Neuronal stem cell (in vitro differentiated cells): Measurements from ENCODE around the gene MGAT4B.

ENCODE experiments used
- DNase-seq: peaks from one replicate; pipeline ENCODE4 v3.0.0-alpha.2; 2013; ENCODE audit warnings: low spot score
- H2AFZ ChIP-seq: one replicate; pipeline ENCODE4 v1.6.1; 2013; ENCODE audit warnings: mild to moderate bottlenecking, low read length, inconsistent platforms
- H2AK5ac ChIP-seq: 2 replicates; pipeline ENCODE4 v1.6.1; 2013; ENCODE audit warnings: low read depth, mild to moderate bottlenecking, inconsistent platforms, low read length, moderate library complexity, mixed read lengths
- H2BK120ac ChIP-seq: 2 replicates; pipeline ENCODE4 v1.6.1; 2013; ENCODE audit warnings: low read depth, mild to moderate bottlenecking, inconsistent platforms, low read length, moderate library complexity, mixed read lengths
- H2BK12ac ChIP-seq: one replicate; pipeline ENCODE4 v1.6.1; 2013; ENCODE audit warnings: low read length, inconsistent platforms
- H2BK15ac ChIP-seq: 2 replicates; pipeline ENCODE4 v1.6.1; 2013; ENCODE audit warnings: mild to moderate bottlenecking, low read length, inconsistent platforms, mixed read lengths
- H2BK5ac ChIP-seq: one replicate; pipeline ENCODE4 v1.6.1; 2013; ENCODE audit warnings: inconsistent platforms, mild to moderate bottlenecking, low read length, moderate library complexity
- H3K14ac ChIP-seq: one replicate; pipeline ENCODE4 v1.6.1; 2013; ENCODE audit warnings: low read length, inconsistent platforms
- H3K18ac ChIP-seq: 2 replicates; pipeline ENCODE4 v1.6.1; 2013; ENCODE audit warnings: low read length, inconsistent platforms
- H3K23ac ChIP-seq: 2 replicates; pipeline ENCODE4 v1.6.1; 2013; ENCODE audit warnings: low read depth, mild to moderate bottlenecking, mixed read lengths, low read length, inconsistent platforms; ENCODE audit not compliant: poor library complexity
- H3K27ac ChIP-seq: replicated peaks from 3 replicates; pipeline ENCODE4 v1.5.1; 2013; ENCODE audit warnings: low read length, inconsistent platforms
- H3K27me3 ChIP-seq, 3 experiments: 2 replicates each; pipeline ENCODE4 v1.6.1; 2013; ENCODE audit warnings: low read length in 3 of 3, mild to moderate bottlenecking in 2 of 3, inconsistent platforms in 1 of 3, low read depth in 1 of 3, mixed read lengths in 1 of 3, moderate library complexity in 1 of 3; ENCODE audit not compliant: control insufficient read depth in 3 of 3, insufficient read depth in 3 of 3
- H3K36me3 ChIP-seq, 2 donors: replicated peaks in 1 of 2; 2 replicates each; pipeline ENCODE4 v1.6.1; 2013; ENCODE audit warnings: low read length in 2 of 2; ENCODE audit not compliant: control insufficient read depth in 2 of 2, insufficient read depth in 2 of 2
- H3K4ac ChIP-seq: 2 replicates; pipeline ENCODE4 v1.6.1; 2013; ENCODE audit warnings: inconsistent platforms, mild to moderate bottlenecking, low read length, moderate library complexity
- H3K4me1 ChIP-seq, 2 donors: 1 replicate in 1 of 2; 2 replicates in 1 of 2; pipeline ENCODE4 v1.6.1; 2013; ENCODE audit warnings: low read length in 2 of 2, low read depth in 1 of 2; ENCODE audit not compliant: control insufficient read depth in 2 of 2, insufficient read depth in 1 of 2
- H3K4me2 ChIP-seq: one replicate; pipeline ENCODE4 v1.6.1; 2013; ENCODE audit warnings: mild to moderate bottlenecking, low read length, inconsistent platforms; ENCODE audit not compliant: insufficient read depth, poor library complexity, severe bottlenecking
- H3K4me3 ChIP-seq, 2 donors: 2 replicates each; pipeline ENCODE4 v1.5.1; 2013; ENCODE audit warnings: low read length in 2 of 2, mild to moderate bottlenecking in 2 of 2, inconsistent platforms in 1 of 2, moderate library complexity in 1 of 2
- H3K79me1 ChIP-seq: one replicate; pipeline ENCODE4 v1.6.1; 2013; ENCODE audit warnings: low read depth, mild to moderate bottlenecking, inconsistent platforms, low read length, moderate library complexity
- H3K9ac ChIP-seq: one replicate; pipeline ENCODE4 v1.6.1; 2013; ENCODE audit warnings: mild to moderate bottlenecking, low read depth, low read length, inconsistent platforms; ENCODE audit not compliant: poor library complexity
- H3K9me3 ChIP-seq, 2 donors: replicated peaks in 1 of 2; 2 replicates each; pipeline versions ENCODE3 to v1.6.1; 2013; ENCODE audit warnings: low read length in 2 of 2, mild to moderate bottlenecking in 2 of 2, inconsistent platforms in 1 of 2, low read depth in 1 of 2, mixed read lengths in 1 of 2, moderate library complexity in 1 of 2; ENCODE audit not compliant: control insufficient read depth in 2 of 2, insufficient read depth in 1 of 2
- H4K8ac ChIP-seq: one replicate; pipeline ENCODE4 v1.6.1; 2013; ENCODE audit warnings: low read depth, mild to moderate bottlenecking, inconsistent platforms, low read length, moderate library complexity
- H4K91ac ChIP-seq: one replicate; pipeline ENCODE4 v1.6.1; 2013; ENCODE audit warnings: low read length, low read depth, mild to moderate bottlenecking, inconsistent platforms; ENCODE audit not compliant: poor library complexity
- WGBS, 2 donors: extraction: QIAGEN DNeasy Blood & Tissue Kit; methylation state at CpG; one replicate each; pipeline ENCODE4 v1.1.7; 2013; ENCODE audit warnings: missing lambda C conversion rate in 2 of 2, mixed read lengths in 1 of 2; ENCODE audit not compliant: insufficient read length in 2 of 2, insufficient replicate concordance in 1 of 2; ENCODE audit errors: extremely low coverage in 2 of 2; 5-methylcytosine and 5-hydroxymethylcytosine counted together

MGAT4B gene

DNA sequence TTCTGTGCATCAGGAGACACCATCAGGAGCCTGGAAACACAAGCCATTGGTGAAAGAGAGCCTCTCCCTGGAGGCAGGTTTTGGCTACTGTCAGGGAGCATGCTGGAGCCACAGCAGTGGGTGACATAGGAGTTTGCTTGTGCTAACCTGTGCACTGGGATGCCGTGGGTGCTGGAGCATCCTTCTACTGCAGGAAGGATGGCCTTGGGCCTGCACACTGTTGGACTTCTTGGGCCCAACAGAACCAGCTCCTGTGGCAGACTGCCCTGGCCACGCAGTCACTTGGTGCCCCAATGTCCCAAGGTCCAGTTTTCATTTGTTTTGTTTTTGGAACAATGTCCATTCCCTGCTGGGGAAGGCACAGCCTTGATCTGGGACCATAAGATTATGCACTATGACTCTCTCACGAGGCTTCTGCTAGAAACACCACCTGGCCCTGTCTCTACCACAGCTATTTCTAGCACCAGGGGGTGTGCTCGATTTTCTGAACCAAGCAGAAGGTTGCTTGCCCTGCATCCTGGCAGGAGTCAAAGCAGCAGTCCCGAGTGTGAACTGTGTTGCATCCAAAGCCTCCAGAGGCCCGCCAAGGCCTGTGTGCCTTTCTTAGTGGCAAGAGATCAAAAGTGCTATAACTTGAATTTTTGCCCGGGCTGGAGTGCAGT, 18.3 kb downstream of the MGAT4B start:
- H3K9me3 ChIP-seq, result peaks cover 0 to 3% of the 10 kb centered on the region in 2 donors
- no peak overlapping the region for H2BK120ac ChIP-seq
- H3K36me3 ChIP-seq, result no peaks in the 10 kb centered on the region
- H3K27ac ChIP-seq, result no peak overlapping the region
- no peak overlapping the region for H2BK15ac ChIP-seq
- peaks cover 2% of the 10 kb centered on the region for H3K79me1 ChIP-seq
- H4K8ac ChIP-seq, result no peak overlapping the region
- H2BK12ac ChIP-seq, result no peak overlapping the region
- no CpG with 5 or more reads among the region's 7 CpGs for WGBS, 2 donors
- no peaks in the 10 kb centered on the region for H3K4me1 ChIP-seq
- no peak overlapping the region for H3K4me3 ChIP-seq
- H2BK5ac ChIP-seq, result no peak overlapping the region
- H3K23ac ChIP-seq, result no peak overlapping the region
- H3K9ac ChIP-seq, result no peak overlapping the region
- H3K14ac ChIP-seq, result no peak overlapping the region
- no peak overlapping the region for H3K18ac ChIP-seq
- no peaks in the 10 kb centered on the region for H3K27me3 ChIP-seq
- H2AK5ac ChIP-seq, result peak overlapping the region; percentile 11
- DNase-seq, result no peak
- H3K4ac ChIP-seq, result no peak overlapping the region
- H2AFZ ChIP-seq, result no peak overlapping the region
- no peak overlapping the region for H4K91ac ChIP-seq
- no peak overlapping the region for H3K4me2 ChIP-seq

DNA sequence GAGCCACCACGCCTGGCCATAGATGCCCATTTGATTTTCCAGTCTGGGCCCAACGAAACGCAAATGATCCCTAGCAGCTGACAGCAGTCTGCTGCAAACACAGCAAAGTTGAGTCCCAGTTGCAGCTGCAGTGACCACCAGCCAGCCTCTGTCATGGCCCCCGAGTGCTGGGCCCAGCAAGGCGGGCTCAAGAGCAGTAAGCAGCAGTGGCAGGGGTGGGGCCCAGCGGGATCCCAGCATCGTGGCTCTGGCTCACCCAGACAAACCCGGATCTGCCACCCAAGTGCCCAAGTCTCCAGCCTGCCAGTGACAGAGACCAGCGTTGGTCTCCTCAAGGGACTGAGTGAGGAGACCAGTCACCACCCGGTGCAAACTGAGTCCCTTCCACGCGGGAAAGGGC, 19.8 kb downstream of the MGAT4B start:
- Histone ChIP-seq H2AK5ac (no peak overlapping the region), H3K14ac (peak overlapping the region; percentile 56), H3K79me1 (no peaks in the 10 kb centered on the region), H2BK12ac (no peak overlapping the region), H3K4me3 (no peak overlapping the region), H3K27ac (no peak overlapping the region), H3K18ac (peak overlapping the region; percentile 71), H3K4me2 (no peak overlapping the region), H4K91ac (no peak overlapping the region), H3K4me1 (no peaks in the 10 kb centered on the region), H2AFZ (no peak overlapping the region), H3K27me3 (no peaks in the 10 kb centered on the region), H4K8ac (no peak overlapping the region), H3K4ac (no peak overlapping the region), H2BK5ac (no peak overlapping the region), H2BK15ac (no peak overlapping the region), H3K9ac (no peak overlapping the region), H3K9me3 (peaks cover 0 to 3% of the 10 kb centered on the region in 2 donors), H3K36me3 (peaks cover 0 to 3% of the 10 kb centered on the region in 2 donors), H2BK120ac (no peak overlapping the region), H3K23ac (peak overlapping the region; percentile 65)
- WGBS, 2 donors, result no CpG with 5 or more reads among the region's 12 CpGs
- DNase-seq, result no peak

DNA sequence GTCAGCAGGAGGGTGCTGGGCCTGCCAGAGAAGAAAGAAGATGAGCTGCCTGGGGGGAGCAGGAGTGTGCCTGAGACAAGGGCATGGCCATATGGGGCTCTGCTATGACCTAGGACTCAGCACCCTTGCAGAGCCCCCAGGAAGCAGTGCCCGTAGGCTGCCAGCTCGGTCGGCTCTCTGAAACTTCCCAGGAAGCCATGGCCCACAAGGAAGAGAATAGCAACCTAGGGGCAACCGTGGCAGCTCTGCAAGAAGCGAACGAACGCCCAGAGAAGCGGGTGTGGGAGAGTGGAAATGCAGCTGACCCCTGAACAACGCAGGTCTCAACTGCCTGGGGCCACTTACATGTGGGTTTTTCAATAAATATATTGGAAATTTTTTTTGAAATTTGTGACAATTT, 23.5 kb downstream of the MGAT4B start:
- Histone ChIP-seq H3K27ac (no peak overlapping the region), H3K27me3 (no peaks in the 10 kb centered on the region), H2AK5ac (no peak overlapping the region), H4K91ac (no peak overlapping the region), H2BK15ac (no peak overlapping the region), H3K9me3 (peaks cover 0 to 1% of the 10 kb centered on the region in 2 donors), H3K9ac (no peak overlapping the region), H3K18ac (peak overlapping the region; percentile 42), H2BK12ac (no peak overlapping the region), H3K4me3 (no peak overlapping the region), H3K4me1 (no peaks in the 10 kb centered on the region), H2AFZ (no peak overlapping the region), H3K36me3 (peaks cover 6 to 37% of the 10 kb centered on the region in 2 donors), H4K8ac (no peak overlapping the region), H3K4me2 (no peak overlapping the region), H3K4ac (no peak overlapping the region), H3K79me1 (no peaks in the 10 kb centered on the region), H3K14ac (no peak overlapping the region), H3K23ac (no peak overlapping the region), H2BK5ac (no peak overlapping the region), H2BK120ac (no peak overlapping the region)
- WGBS, 2 donors, result no CpG with 5 or more reads among the region's 9 CpGs
- no peak for DNase-seq

DNA sequence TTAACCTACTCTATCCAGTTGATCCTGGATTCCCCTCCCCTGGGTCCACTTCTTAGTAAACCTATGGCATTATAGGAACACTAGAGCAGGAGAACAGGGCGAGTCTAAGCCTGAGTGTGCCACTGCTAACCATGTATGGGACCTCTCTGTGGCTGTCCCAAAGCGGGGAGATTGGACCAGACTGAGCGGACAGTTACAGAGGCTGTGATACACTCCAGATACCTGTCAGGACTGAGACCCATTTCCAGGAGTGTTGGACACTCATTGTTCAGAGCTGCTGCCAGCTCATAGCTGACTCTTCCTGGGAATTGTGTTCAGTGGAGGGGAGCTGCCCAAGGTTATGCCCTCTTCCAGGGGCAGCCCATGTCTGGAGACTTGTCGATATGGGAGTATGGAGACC, 24.8 kb downstream of the MGAT4B start:
- H3K79me1 ChIP-seq, result no peaks in the 10 kb centered on the region
- no peak overlapping the region for H2AFZ ChIP-seq
- H2AK5ac ChIP-seq, result no peak overlapping the region
- H3K14ac ChIP-seq, result no peak overlapping the region
- no peak overlapping the region for H2BK12ac ChIP-seq
- H2BK5ac ChIP-seq, result no peak overlapping the region
- H2BK15ac ChIP-seq, result no peak overlapping the region
- H3K4me3 ChIP-seq, result no peak overlapping the region
- no peak overlapping the region for H4K91ac ChIP-seq
- no peak overlapping the region for H3K4ac ChIP-seq
- peaks cover 11 to 50% of the 10 kb centered on the region in 2 donors for H3K36me3 ChIP-seq
- peak overlapping the region; percentile 6 for H3K23ac ChIP-seq
- WGBS, 2 donors, result no CpG with 5 or more reads among the region's 4 CpGs
- no peaks in the 10 kb centered on the region for H3K4me1 ChIP-seq
- no peak overlapping the region for H3K4me2 ChIP-seq
- no peaks in the 10 kb centered on the region for H3K27me3 ChIP-seq
- no peak overlapping the region for H3K27ac ChIP-seq
- H3K9me3 ChIP-seq, result peaks cover 0 to 1% of the 10 kb centered on the region in 2 donors
- no peak overlapping the region for H3K18ac ChIP-seq
- H2BK120ac ChIP-seq, result no peak overlapping the region
- no peak overlapping the region for H4K8ac ChIP-seq
- H3K9ac ChIP-seq, result no peak overlapping the region
- no peak for DNase-seq
